ENCODE data around the gene MTUS2.
"Not testable (repeated sequence)": the region's sequence is repeated elsewhere in the genome, so short reads cannot be mapped to it uniquely, and the experiment has no call there.

Gene MTUS2

GRCh38 chr13:29171244-29171643, 351.1 kb downstream of the MTUS2 start:
- no peak for DNase-seq

- no peak for DNase-seq
Observed at GRCh38 chr13:29174093-29174492, 354.0 kb downstream of the MTUS2 start.

- no peak for DNase-seq
Observed at GRCh38 chr13:29175250-29175873, 355.2 kb downstream of the MTUS2 start.

- no peak for DNase-seq
Observed at GRCh38 chr13:29180055-29180454, 359.9 kb downstream of the MTUS2 start.

- DNase-seq = no peak
Observed at GRCh38 chr13:29182216-29182615, 362.1 kb downstream of the MTUS2 start.

GRCh38 chr13:29185926-29186325, 365.8 kb downstream of the MTUS2 start:
- DNase-seq = no peak

GRCh38 chr13:29187584-29187983, 367.4 kb downstream of the MTUS2 start:
- no peak for DNase-seq

- no peak for DNase-seq
Observed at GRCh38 chr13:29190298-29190697, 370.2 kb downstream of the MTUS2 start.

GRCh38 chr13:29193083-29193482, 372.9 kb downstream of the MTUS2 start:
- DNase-seq = no peak

- DNase-seq = no peak
Observed at GRCh38 chr13:29195456-29195855, 375.3 kb downstream of the MTUS2 start.

GRCh38 chr13:29196409-29197074, 376.4 kb downstream of the MTUS2 start:
- DNase-seq = no peak

- DNase-seq = not testable (repeated sequence)
Observed at GRCh38 chr13:29202753-29203152, 382.6 kb downstream of the MTUS2 start.

- DNase-seq = no peak
Observed at GRCh38 chr13:29204651-29205050, 384.5 kb downstream of the MTUS2 start.

- no peak for DNase-seq
Observed at GRCh38 chr13:29210676-29211075, 390.5 kb downstream of the MTUS2 start.

GRCh38 chr13:29211162-29211561, 391.0 kb downstream of the MTUS2 start:
- not testable (repeated sequence) for DNase-seq

- DNase-seq = no peak
Observed at GRCh38 chr13:29222458-29222857, 402.3 kb downstream of the MTUS2 start.

GRCh38 chr13:29224206-29224605, 404.1 kb downstream of the MTUS2 start:
- no peak for DNase-seq

GRCh38 chr13:29227576-29227975, 407.4 kb downstream of the MTUS2 start:
- DNase-seq = no peak

- no peak for DNase-seq
Observed at GRCh38 chr13:29230299-29230845, 410.2 kb downstream of the MTUS2 start.

GRCh38 chr13:29239653-29240525, 419.8 kb downstream of the MTUS2 start:
- DNase-seq = no peak

GRCh38 chr13:29254626-29255370, 434.7 kb downstream of the MTUS2 start:
- no peak for DNase-seq

- no peak for DNase-seq
Observed at GRCh38 chr13:29255567-29255966, 435.4 kb downstream of the MTUS2 start.

- DNase-seq = no peak
Observed at GRCh38 chr13:29260684-29261083, 440.5 kb downstream of the MTUS2 start.
